ENCODE results near the gene CXCR6. TPM values are rescaled to one million over a fixed set of nuclear protein-coding genes. Genes with fewer than 3 reads are reported as not detected.

The CXCR6 gene
- total and polyA plus RNA-seq, 2 of the 8 experiments (the other 6 are each of a cell fraction or from before 2014, with no cell fraction given): not detected

DNA sequence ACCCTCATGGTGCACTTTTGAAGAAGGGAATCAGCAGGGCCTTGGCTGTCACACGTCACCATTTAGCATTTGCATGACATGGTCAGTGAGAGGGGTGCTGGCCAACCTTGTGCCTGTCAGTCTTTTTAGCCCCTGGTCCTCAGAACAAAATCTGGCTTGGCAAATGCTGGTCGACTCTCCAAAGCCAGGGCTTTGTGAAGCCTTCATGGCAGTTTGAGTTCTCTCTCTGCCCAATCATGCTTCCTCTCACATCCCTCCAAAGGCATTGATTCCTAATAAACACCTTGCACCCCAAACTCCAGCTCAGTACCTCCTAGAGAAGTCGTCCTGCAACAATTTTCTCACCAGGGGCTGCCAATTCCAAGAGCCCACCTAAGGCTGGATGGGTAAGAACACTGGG lies 37.5 kb upstream of the CXCR6 start:
- Histone ChIP-seq H3K27me3 (replicated peaks in 1 of 4; ENCODE audit: control insufficient read depth in 3 of 4, extremely low read depth in 1 of 4, insufficient read depth in 3 of 4, low read length in 3 of 4) (no peaks in the 10 kb centered on the region; a peak in 1 of 7 replicates), H2BK12ac (ENCODE audit: low read depth, low read length) (no peak overlapping the region), H2BK120ac (replicated peaks; ENCODE audit: low read depth, low read length) (no peak overlapping the region), H4K8ac (ENCODE audit: extremely low read depth, insufficient read depth, low read length) (no peak overlapping the region), H3K4me3 (ENCODE audit: extremely low read depth in 1 of 4, insufficient read depth in 2 of 4, low read depth in 3 of 4, low read length in 4 of 4) (no peak overlapping the region), H3K4me1 (replicated peaks in 1 of 4; ENCODE audit: control insufficient read depth in 3 of 4, insufficient read depth in 4 of 4, low read length in 3 of 4) (no peaks in the 10 kb centered on the region), H2BK15ac (ENCODE audit: low read length) (no peak overlapping the region), H3K9me3 (ENCODE audit: insufficient read depth in 2 of 2, low read depth in 1 of 2, low read length in 1 of 2) (no peaks in the 10 kb centered on the region), H3K23ac (ENCODE audit: insufficient read length) (no peak overlapping the region), H3K79me2 (ENCODE audit: control insufficient read depth in 1 of 2, insufficient read depth in 2 of 2, low read length in 2 of 2) (no peaks in the 10 kb centered on the region), H3K9ac (replicated peaks in 1 of 4; ENCODE audit: extremely low read depth in 1 of 4, low read depth in 3 of 4, low read length in 3 of 4) (no peak overlapping the region), H3K27ac (ENCODE audit: low read depth, low read length) (no peak overlapping the region), H3K4ac (replicated peaks; ENCODE audit: insufficient read length, low read depth, low read length) (no peak overlapping the region), H3K56ac (replicated peaks; ENCODE audit: insufficient read length, low read depth, low read length) (no peak overlapping the region), H4K5ac (ENCODE audit: insufficient read length, low read depth, low read length) (no peak overlapping the region), H3K79me1 (ENCODE audit: low read depth, low read length) (no peaks in the 10 kb centered on the region), H2AFZ (ENCODE audit: low read length) (no peak overlapping the region), H3K14ac (ENCODE audit: insufficient read length) (no peak overlapping the region), H2BK5ac (ENCODE audit: low read depth, low read length) (no peak overlapping the region), H2AK5ac (ENCODE audit: low read depth, low read length) (no peak overlapping the region), H3K18ac (ENCODE audit: extremely low read depth, low read length) (no peak overlapping the region), H4K20me1 (replicated peaks in 1 of 2; ENCODE audit: control insufficient read depth in 1 of 2, insufficient read depth in 2 of 2, low read length in 2 of 2) (peaks cover 0 to 4% of the 10 kb centered on the region in 2 experiments), H4K91ac (replicated peaks; ENCODE audit: insufficient read length, low read length) (no peak overlapping the region), H3K36me3 (ENCODE audit: control insufficient read depth in 2 of 4, insufficient read depth in 4 of 4, low read length in 3 of 4) (no peaks in the 10 kb centered on the region), H3K4me2 (ENCODE audit: insufficient read depth in 1 of 2, low read depth in 2 of 2, low read length in 2 of 2) (no peak overlapping the region), H3K23me2 (ENCODE audit: low read depth, low read length) (no peaks in the 10 kb centered on the region), H2BK20ac (ENCODE audit: low read length) (no peak overlapping the region)
- ChIA-PET POLR2A (ENCODE audit: partially characterized antibody) (no interaction called here), CTCF (ENCODE audit: partially characterized antibody) (interaction anchor here (0.8 to 1.1 kb wide), 5 partner anchors 13 to 83 kb away, joined by 3 read pairs; no protein-coding TSS in a partner anchor)
- no peak for TF ChIP-seq MAFK (IDR thresholded peaks at IDR 0.05; ENCODE audit: low read depth, low read length)
- FAIRE-seq (no peak), DNase-seq (ENCODE audit: low read depth in 1 of 2, low spot score in 2 of 2) (no peak)
- WGBS, 2 experiments (ENCODE audit: extremely low coverage in 1 of 2, insufficient coverage in 1 of 2, insufficient read length in 1 of 2, insufficient replicate concordance in 2 of 2, low coverage in 1 of 2, low lambda C conversion rate in 2 of 2, missing lambda C conversion rate in 1 of 2): 86% methylated on average over 3 of the region's 3 CpGs; no CpG with 5 or more reads in 1 of the 2 experiments
